ENCODE data around the gene FAM83D.

GRCh38 chr20:38905375-38905774 is 20.8 kb upstream of the FAM83D start:
- TF ChIP-seq CTCF (IDR thresholded peaks at IDR 0.05; ENCODE audit: low read depth, low read length, poor library complexity, severe bottlenecking), result no peak
- TF ChIP-seq EZH2phosphoT487 (IDR thresholded peaks at IDR 0.05; ENCODE audit: borderline replicate concordance, low read length), result no peak
